Tibial nerve (tissue), 4 donors: Measurements from ENCODE around the gene PRAMEF20.

ENCODE experiments used
- EP300 ChIP-seq, 2 donors: sonication (generic); formaldehyde crosslinking; IDR thresholded peaks; one replicate each; pipeline ENCODE4 v1.6.1; 2017; ENCODE audit warnings: antibody characterized with exemption in 2 of 2, mild to moderate bottlenecking in 1 of 2
- POLR2A ChIP-seq, 2 donors: fragments of 450-650 bp; IDR thresholded peaks; one replicate each; pipeline ENCODE4 v1.6.1; 2017; ENCODE audit warnings: antibody characterized with exemption in 2 of 2, mild to moderate bottlenecking in 2 of 2, moderate library complexity in 2 of 2
- TF ChIP-seq, protein P1 (sequence below), 5 experiments: fragments of 200-600 bp in 3 of 5; fragments of 450-650 bp in 2 of 5; sonication (generic) in 3 of 5; IDR thresholded peaks; one replicate each; pipeline ENCODE4 v1.5.1; 2016 to 2019; ENCODE audit warnings: antibody characterized with exemption in 5 of 5, mild to moderate bottlenecking in 3 of 5, moderate library complexity in 2 of 5

DNA sequence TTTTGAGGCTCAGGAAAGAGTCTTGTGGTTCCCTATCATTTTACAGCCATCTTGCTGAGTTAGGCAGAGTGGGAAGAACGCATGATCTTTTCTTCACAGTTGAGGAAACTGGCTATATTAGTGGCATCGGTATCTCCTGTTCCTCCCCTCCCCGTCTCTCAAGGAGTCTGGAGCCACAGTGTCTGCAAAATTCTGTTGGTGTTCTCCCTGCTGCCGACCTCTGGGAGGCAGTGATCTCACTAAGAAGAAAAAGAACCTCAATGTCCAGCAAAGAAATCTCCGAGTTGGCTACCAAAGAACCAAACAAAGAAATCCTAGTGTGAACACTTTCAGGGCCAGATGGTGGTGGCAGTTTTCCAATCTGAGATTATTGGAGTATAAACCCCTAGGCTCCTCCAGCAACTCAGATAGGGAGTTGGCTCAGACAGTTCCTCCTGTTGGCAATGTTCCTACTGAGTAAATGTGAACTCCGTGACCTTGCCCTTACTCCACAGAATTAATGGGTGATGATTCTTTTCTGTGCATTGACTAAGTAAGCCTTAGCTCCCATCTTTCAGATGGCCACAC, 41.2 kb downstream of the PRAMEF20 start:
- no peak for TF ChIP-seq POLR2A (IDR thresholded peaks at IDR 0.05)
- TF ChIP-seq, protein P1, sequence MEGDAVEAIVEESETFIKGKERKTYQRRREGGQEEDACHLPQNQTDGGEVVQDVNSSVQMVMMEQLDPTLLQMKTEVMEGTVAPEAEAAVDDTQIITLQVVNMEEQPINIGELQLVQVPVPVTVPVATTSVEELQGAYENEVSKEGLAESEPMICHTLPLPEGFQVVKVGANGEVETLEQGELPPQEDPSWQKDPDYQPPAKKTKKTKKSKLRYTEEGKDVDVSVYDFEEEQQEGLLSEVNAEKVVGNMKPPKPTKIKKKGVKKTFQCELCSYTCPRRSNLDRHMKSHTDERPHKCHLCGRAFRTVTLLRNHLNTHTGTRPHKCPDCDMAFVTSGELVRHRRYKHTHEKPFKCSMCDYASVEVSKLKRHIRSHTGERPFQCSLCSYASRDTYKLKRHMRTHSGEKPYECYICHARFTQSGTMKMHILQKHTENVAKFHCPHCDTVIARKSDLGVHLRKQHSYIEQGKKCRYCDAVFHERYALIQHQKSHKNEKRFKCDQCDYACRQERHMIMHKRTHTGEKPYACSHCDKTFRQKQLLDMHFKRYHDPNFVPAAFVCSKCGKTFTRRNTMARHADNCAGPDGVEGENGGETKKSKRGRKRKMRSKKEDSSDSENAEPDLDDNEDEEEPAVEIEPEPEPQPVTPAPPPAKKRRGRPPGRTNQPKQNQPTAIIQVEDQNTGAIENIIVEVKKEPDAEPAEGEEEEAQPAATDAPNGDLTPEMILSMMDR (IDR thresholded peaks at IDR 0.05): no peak
- no peak for TF ChIP-seq EP300 (IDR thresholded peaks at IDR 0.05)
